GM12872 (cell line): Measurements from ENCODE around the gene LGALS9.

Source experiments
- CTCF ChIP-seq: IDR thresholded peaks from 3 replicates; pipeline ENCODE4 v1.5.1; 2011; ENCODE audit warnings: low read depth, mild to moderate bottlenecking, low read length, moderate library complexity; ENCODE audit not compliant: insufficient read depth

The LGALS9 gene

GRCh38 chr17:27591986-27592385 lies 39.0 kb upstream of the LGALS9 start:
- TF ChIP-seq CTCF = no peak

- no peak for TF ChIP-seq CTCF
These were observed 37.6 kb upstream of the LGALS9 start for GRCh38 chr17:27593232-27593856.

- TF ChIP-seq CTCF = no peak
These were observed 37.1 kb upstream of the LGALS9 start for GRCh38 chr17:27593857-27594255.

- no peak for TF ChIP-seq CTCF
These were observed 35.8 kb upstream of the LGALS9 start for GRCh38 chr17:27595208-27595607.

- TF ChIP-seq CTCF = no peak
These were observed 34.9 kb upstream of the LGALS9 start for GRCh38 chr17:27596096-27596495.

- no peak for TF ChIP-seq CTCF
These were observed 34.3 kb upstream of the LGALS9 start for GRCh38 chr17:27596566-27597187.

GRCh38 chr17:27597188-27597580 lies 33.8 kb upstream of the LGALS9 start:
- TF ChIP-seq CTCF = no peak
